Calu3 (cell line): Measurements from ENCODE around the gene FKBP8. TPM values are rescaled to one million over a fixed set of nuclear protein-coding genes. Genes with fewer than 3 reads are reported as not detected.

Source experiments
- BruUV-seq: library from RNA; stranded (reverse); fragments of 400-500 nt; replicated peaks from 2 replicates; lab custom pipeline; 2021; lab: Mats Ljungman, UMichigan
- CTCF ChIA-PET: fragments of 300-600 bp; sonication (Branson Sonifier 250); formaldehyde crosslinking; loops from one replicate; lab custom pipeline; 2022; ENCODE audit warnings: antibody characterized with exemption; lab: Charles Lee
- DNase-seq: peaks from one replicate; pipeline ENCODE4 v3.0.0; 2022
- H3K27ac Mint-ChIP-seq: one replicate; pipeline ENCODE4 v1.8.0; 2022; ENCODE audit warnings: mixed read lengths; ENCODE audit not compliant: unreplicated experiment
- H3K27me3 Mint-ChIP-seq: one replicate; pipeline ENCODE4 v1.8.0; 2022; ENCODE audit warnings: mixed read lengths; ENCODE audit not compliant: unreplicated experiment
- H3K36me3 Mint-ChIP-seq: one replicate; pipeline ENCODE4 v1.8.0; 2022; ENCODE audit warnings: mild to moderate bottlenecking, moderate library complexity, mixed read lengths; ENCODE audit not compliant: insufficient read depth, unreplicated experiment
- H3K4me1 Mint-ChIP-seq: one replicate; pipeline ENCODE4 v1.8.0; 2022; ENCODE audit warnings: mild to moderate bottlenecking, low read depth, mixed read lengths; ENCODE audit not compliant: unreplicated experiment
- H3K4me3 Mint-ChIP-seq: one replicate; pipeline ENCODE4 v1.8.0; 2022; ENCODE audit warnings: mild to moderate bottlenecking, low read depth, moderate library complexity, mixed read lengths; ENCODE audit not compliant: unreplicated experiment
- H3K9me3 Mint-ChIP-seq: one replicate; pipeline ENCODE4 v1.8.0; 2022; ENCODE audit warnings: low read depth, mixed read lengths; ENCODE audit not compliant: unreplicated experiment
- intact Hi-C: fragments of 100-400 bp; cut with micrococcal nuclease; formaldehyde crosslinking; loops from one replicate; pipeline ENCODE4 v1.10.0; 2022; ENCODE audit not compliant: unreplicated experiment
- total RNA-seq: library from RNA; stranded (reverse); gene quantifications from 2 replicates; pipeline ENCODE4 v1.2.3, GENCODE V29; 2022
- TF ChIP-seq, protein P1 (sequence below): fragments of 200-600 bp; IDR thresholded peaks from one replicate; pipeline ENCODE4 v1.8.0; 2022; ENCODE audit warnings: antibody characterized with exemption; ENCODE audit not compliant: unreplicated experiment

The FKBP8 gene
- total RNA-seq, 1 experiment from 2014 or later = 123 TPM

DNA sequence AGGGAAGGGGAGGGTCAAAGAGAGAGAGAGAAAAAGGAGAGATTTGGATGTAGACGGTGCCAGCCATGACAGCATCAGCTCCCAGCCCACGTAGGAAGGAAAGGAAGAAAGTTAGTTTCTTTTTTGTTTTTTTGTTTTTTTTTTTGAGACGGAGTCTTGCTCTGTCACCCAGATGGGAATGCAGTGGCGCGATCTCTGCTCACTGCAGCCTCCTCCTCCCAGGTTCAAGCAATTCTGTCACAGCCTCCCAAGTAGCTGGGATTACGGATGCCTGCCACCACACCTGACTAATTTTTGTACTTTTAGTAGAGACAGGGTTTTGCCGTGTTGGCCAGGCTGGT is 49.1 kb downstream of the FKBP8 start:
- TF ChIP-seq, protein P1, sequence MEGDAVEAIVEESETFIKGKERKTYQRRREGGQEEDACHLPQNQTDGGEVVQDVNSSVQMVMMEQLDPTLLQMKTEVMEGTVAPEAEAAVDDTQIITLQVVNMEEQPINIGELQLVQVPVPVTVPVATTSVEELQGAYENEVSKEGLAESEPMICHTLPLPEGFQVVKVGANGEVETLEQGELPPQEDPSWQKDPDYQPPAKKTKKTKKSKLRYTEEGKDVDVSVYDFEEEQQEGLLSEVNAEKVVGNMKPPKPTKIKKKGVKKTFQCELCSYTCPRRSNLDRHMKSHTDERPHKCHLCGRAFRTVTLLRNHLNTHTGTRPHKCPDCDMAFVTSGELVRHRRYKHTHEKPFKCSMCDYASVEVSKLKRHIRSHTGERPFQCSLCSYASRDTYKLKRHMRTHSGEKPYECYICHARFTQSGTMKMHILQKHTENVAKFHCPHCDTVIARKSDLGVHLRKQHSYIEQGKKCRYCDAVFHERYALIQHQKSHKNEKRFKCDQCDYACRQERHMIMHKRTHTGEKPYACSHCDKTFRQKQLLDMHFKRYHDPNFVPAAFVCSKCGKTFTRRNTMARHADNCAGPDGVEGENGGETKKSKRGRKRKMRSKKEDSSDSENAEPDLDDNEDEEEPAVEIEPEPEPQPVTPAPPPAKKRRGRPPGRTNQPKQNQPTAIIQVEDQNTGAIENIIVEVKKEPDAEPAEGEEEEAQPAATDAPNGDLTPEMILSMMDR = no peak
- no peaks in the 10 kb centered on the region for H3K9me3 Mint-ChIP-seq
- intact Hi-C loops = no loop called here
- DNase-seq = no peak
- peaks cover 8% of the 10 kb centered on the region for H3K4me1 Mint-ChIP-seq
- H3K27ac Mint-ChIP-seq = no peak overlapping the region
- H3K27me3 Mint-ChIP-seq = no peaks in the 10 kb centered on the region
- BruUV-seq = no TSS peak
- peaks cover 5% of the 10 kb centered on the region for H3K36me3 Mint-ChIP-seq
- CTCF ChIA-PET = no interaction called here
- no peak overlapping the region for H3K4me3 Mint-ChIP-seq

DNA sequence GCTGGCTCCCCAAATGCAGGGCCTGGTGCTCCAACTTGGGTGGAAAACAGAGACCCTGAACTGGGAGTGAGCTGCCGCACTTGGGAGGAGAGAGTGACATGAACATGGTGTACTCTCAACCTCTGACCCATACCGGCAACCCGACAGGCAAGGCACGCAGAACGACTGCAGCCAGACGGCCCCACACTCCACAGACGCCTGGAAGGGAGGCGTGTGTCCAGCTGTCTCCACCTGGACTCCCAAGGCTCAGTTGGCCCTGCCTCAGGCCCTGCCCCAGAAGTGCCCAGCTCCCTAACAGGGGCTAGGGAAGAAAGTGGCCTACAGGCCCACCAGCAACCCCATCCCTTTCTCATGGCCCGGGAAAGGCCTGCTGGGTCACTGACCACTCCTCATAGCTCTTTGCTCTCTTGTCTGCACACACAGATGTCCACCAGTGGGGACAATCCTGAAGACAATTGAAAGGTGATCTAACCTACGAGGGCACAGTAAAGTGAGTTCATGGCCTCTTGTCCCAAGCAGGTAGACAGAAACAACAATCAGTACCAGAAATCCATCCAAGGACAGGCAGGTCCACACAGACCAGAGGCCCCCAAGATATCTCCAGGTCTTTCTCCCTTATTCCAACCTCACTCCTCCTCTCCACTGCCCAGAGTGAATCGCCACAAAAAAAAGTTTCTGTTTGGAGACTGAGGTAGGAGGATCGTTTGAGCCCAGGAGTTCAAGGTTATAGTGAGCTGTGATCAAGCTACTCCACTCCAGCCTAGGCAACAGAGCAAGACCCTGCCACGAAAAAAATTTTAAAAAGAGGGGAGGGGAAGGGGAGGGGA is 49.7 kb downstream of the FKBP8 start:
- H3K27ac Mint-ChIP-seq = no peak overlapping the region

DNA sequence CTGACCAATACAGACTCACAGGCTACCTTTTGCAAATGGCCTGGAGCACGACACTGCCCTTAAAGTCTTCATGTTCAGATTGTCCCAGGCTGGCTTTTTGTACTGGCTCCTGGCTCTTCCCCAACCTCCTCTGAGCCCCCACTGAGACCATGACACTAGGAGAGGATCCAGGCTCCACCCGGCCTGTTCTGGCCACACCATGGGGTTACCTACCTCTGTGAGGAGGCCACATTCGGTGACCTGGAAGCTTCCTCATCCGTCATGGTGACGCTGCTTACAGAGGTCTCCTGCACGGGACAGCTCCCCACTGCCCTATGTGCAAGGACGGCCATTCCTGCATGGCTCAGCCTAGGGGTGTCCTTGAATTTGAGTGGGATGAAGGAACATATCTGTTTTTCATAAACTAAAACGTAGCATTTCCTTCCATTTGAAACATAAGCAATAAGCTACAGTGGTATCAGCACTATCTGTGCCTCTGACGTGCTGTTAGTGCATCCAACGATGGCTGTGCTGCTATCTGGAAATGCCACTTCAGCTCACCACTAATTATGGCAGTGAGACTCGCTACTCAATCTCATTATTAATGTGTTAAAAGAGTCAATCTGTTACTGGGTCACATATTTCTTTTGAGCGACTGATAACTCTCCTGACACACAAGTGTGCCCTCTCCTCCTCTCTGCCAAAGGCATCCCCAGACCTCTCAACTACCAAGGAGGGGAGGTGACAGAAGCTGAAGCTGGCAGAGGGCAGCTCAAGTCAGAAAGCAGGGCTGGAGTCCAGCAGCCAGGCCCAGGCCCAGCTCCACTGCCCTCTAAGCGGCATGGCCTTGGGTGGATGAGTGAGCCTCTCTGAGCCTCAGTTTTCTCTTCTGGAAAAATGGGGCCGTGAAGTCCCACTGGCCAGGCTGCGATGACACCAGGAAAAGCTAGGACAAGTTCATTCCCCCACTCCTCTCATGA is 51.1 kb downstream of the FKBP8 start:
- H3K27me3 Mint-ChIP-seq = no peaks in the 10 kb centered on the region
- TF ChIP-seq, protein P1 = no peak
- no peak overlapping the region for H3K4me3 Mint-ChIP-seq
- CTCF ChIA-PET = interaction anchor here (0.8 kb wide), 1 partner anchor 388 kb away, joined by 8 read pairs; no protein-coding TSS in a partner anchor
- no peaks in the 10 kb centered on the region for H3K9me3 Mint-ChIP-seq
- intact Hi-C loops = no loop called here
- peaks cover 4% of the 10 kb centered on the region for H3K36me3 Mint-ChIP-seq
- no peak overlapping the region for H3K27ac Mint-ChIP-seq
- peaks cover 6% of the 10 kb centered on the region for H3K4me1 Mint-ChIP-seq
- DNase-seq = no peak
- no TSS peak for BruUV-seq

More for the DNA sequence above, 49.7 kb downstream of the FKBP8 start:
- Mint-ChIP-seq H3K9me3 (no peaks in the 10 kb centered on the region), H3K27me3 (no peaks in the 10 kb centered on the region), H3K4me1 (peaks cover 8% of the 10 kb centered on the region), H3K4me3 (no peak overlapping the region), H3K36me3 (peaks cover 5% of the 10 kb centered on the region)
- no TSS peak for BruUV-seq
- intact Hi-C loops = no loop called here
- no peak for DNase-seq
- TF ChIP-seq, protein P1 = no peak
- CTCF ChIA-PET = no interaction called here

DNA sequence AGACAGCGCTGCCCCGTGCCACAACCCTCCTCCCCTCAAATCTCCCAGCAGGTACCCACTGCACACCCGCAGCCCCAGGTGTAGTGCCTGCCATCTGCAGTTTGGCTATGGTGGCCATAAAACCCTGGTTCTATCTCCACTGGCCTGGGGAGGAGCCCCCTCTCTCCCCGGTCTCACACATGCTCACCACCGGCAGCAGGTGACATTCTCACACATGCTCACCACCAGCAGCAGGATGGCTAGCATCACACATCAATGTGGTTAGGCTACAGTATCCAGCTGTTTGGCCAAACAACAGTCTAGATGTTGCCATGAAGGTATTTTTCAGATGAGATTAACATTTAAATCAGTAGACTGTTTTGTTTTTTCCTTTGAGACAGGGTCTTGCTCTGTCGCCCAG is 52.6 kb downstream of the FKBP8 start:
- H3K4me3 Mint-ChIP-seq = no peak overlapping the region
- H3K27me3 Mint-ChIP-seq = no peaks in the 10 kb centered on the region
- TF ChIP-seq, protein P1 = no peak
- no peaks in the 10 kb centered on the region for H3K36me3 Mint-ChIP-seq
- peaks cover 8% of the 10 kb centered on the region for H3K4me1 Mint-ChIP-seq
- no peak overlapping the region for H3K27ac Mint-ChIP-seq
- no peaks in the 10 kb centered on the region for H3K9me3 Mint-ChIP-seq
- CTCF ChIA-PET = no interaction called here
- intact Hi-C loops = no loop called here
- no peak for DNase-seq
- no TSS peak for BruUV-seq
